GM12864 (cell line): ENCODE measurements around the gene CEP70.
"Not testable (repeated sequence)": the region's sequence is repeated elsewhere in the genome, so short reads cannot be mapped to it uniquely, and the experiment has no call there.

Experiments used
- DNase-seq: peaks from one replicate; pipeline ENCODE4 v3.0.0-alpha.2; 2011; ENCODE audit warnings: low read depth
- H3K4me3 ChIP-seq: 2 replicates; pipeline ENCODE4 v1.5.1; 2011; ENCODE audit warnings: mild to moderate bottlenecking, low read depth, low read length, control low read depth
- CTCF ChIP-seq: IDR thresholded peaks from 2 replicates; pipeline ENCODE4 v1.5.1; 2011; ENCODE audit warnings: low read depth, mild to moderate bottlenecking, moderate library complexity, low read length, control low read depth, inconsistent platforms; ENCODE audit errors: missing control alignments

Gene CEP70

GRCh38 chr3:138600100-138600745 lies 6.2 kb upstream of the CEP70 start:
- H3K4me3 ChIP-seq: no peak overlapping the region
- no peak for TF ChIP-seq CTCF
- no peak for DNase-seq

- no peak for TF ChIP-seq CTCF
- no peak overlapping the region for H3K4me3 ChIP-seq
- DNase-seq: no peak
These were observed 4.5 kb upstream of the CEP70 start for GRCh38 chr3:138598534-138598933.

- H3K4me3 ChIP-seq, DNase-seq: not testable (repeated sequence)
These were observed 3.3 kb upstream of the CEP70 start for GRCh38 chr3:138597186-138597976.

GRCh38 chr3:138594935-138595610 lies 1.0 kb upstream of the CEP70 start:
- no peak for DNase-seq
- TF ChIP-seq CTCF: no peak
- no peak overlapping the region for H3K4me3 ChIP-seq

GRCh38 chr3:138593488-138594149 lies 441 bp downstream of the CEP70 start:
- no peak for DNase-seq
- peak overlapping the region; percentile 72 for H3K4me3 ChIP-seq
- TF ChIP-seq CTCF: no peak

- no peak overlapping the region for H3K4me3 ChIP-seq
- DNase-seq: no peak
- no peak for TF ChIP-seq CTCF
These were observed 2.7 kb downstream of the CEP70 start for GRCh38 chr3:138591392-138591791.

- TF ChIP-seq CTCF: no peak
- H3K4me3 ChIP-seq: no peak overlapping the region
- DNase-seq: no peak
These were observed 5.6 kb downstream of the CEP70 start for GRCh38 chr3:138588445-138588844.
